GM21526 (cell line): Measurements from ENCODE around the gene SPRY1.

Experiments
- ATAC-seq: cut with Tn5 transposase; IDR thresholded peaks from one replicate; pipeline ENCODE4 v1.9.1; 2021; ENCODE audit warnings: moderate library complexity; ENCODE audit not compliant: unreplicated experiment, low FRiP score

The SPRY1 gene, protein sequence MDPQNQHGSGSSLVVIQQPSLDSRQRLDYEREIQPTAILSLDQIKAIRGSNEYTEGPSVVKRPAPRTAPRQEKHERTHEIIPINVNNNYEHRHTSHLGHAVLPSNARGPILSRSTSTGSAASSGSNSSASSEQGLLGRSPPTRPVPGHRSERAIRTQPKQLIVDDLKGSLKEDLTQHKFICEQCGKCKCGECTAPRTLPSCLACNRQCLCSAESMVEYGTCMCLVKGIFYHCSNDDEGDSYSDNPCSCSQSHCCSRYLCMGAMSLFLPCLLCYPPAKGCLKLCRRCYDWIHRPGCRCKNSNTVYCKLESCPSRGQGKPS

DNA sequence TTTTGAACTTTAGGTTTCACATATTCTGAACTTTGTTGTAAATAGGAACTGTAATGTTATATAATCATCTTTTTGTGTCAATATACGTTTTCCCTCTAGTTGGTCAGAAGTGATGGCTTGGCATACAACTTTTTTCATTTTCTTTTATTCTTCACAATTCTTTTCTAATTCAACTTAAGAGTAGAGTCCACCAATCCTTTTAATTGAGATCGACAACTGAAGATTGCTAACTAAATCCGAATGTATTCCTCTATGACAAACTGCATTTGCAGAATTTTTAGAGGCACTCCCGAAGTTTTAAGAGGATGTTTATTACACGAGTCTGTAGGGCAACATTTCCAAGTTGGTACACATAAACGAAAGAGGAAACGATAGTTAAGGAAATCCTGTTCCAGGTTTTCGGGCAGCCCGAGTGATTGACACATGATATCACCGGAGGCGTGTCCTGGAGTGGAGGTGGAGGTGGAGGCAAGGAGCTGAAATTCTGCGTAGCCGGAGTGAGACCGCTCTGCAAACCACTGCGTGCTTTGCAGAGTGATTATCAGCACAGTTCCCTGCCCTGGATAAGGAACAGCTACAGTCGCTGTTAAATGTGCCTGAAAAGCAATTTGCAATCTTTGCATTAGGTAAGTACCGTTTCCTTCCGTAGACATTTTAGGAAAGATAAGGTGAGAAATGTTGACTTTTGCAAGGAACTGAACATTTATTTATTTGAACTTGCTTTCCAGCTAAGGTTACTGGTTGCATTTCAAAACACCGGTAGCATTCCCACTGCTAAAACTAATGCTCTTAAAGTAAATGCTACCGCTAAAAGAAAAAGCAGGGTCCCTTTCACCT lies at the start of gene SPRY1:
Gene SPRY1, plus strand, starts transcription at position 489 of the 837 bp plus-strand sequence. CDS start 4,797 bp downstream, outside the sequence.
- ATAC-seq = peak; percentile 51

DNA sequence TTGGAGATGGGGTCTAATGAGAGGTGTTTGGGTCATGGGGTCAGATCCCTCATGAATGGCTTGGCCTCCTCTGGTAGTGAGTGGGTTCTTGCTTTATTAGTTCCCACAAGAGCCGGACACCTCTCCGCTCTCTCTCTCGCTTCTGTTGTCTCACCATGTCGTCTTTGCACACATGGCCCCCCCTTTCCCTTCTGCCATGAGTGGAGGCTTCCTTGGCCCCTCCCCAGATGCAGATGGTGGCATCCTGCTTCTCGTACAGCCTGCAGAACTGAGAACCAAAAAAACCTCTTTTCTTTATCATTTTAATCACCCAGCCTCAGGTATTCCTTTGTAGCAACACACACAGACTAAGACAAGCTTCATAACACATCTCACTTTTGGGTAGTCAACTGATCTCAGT lies 49.6 kb upstream of the SPRY1 start:
- ATAC-seq = no peak

DNA sequence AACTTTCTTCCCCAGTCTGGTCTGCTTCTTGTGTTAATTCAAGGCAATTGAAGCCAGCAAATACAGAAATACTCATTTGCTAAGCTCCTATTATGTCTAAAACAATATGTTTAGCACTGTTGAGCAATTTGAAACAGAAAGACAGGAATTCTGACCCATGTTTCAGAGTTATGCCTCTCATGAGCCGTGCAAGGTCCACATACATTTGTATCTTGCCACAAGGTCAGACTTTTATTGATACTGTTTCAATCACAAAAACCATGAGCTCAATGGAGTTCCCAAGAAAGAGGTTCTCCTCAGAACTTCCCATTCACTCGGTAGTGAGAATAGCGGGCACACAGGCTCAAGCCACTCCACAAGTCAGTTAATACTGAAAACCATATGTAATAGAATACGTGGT lies 47.6 kb upstream of the SPRY1 start:
- no peak for ATAC-seq

DNA sequence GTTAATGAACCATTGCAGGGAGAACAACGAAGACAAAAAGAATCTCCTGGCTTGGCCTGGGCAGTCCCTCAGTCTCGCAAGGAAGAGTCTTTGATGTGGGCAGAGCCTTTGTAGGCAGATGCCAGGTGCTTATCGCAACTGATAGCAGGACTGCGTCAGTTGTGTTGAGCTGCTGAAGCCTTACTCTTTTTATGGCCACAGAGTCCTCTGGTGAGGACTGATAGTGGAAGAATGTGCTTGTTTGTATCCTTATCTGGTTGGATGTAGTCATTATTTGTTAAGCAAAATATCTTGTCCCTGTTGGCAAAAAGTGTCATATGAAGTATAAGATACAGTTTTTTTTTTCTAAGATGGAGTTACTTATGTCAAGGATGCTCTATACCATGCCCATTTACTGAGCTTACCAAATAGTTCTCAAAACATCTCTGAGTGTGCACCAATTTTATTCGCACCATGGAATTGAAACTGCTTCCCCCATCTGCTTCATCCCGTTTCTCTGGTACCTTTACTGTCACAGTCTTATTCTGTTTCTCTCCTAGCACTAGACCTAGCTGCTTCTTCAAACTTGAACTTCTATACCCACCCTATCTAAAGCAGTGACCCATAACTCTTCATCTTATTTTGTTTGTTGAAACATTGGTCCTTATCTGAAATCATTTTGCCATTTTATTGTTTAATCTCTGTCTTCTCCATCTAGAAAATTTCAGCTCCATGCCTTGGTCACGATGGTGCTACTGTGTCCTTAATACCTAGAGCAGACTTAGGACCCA lies 47.0 kb upstream of the SPRY1 start:
- no peak for ATAC-seq

DNA sequence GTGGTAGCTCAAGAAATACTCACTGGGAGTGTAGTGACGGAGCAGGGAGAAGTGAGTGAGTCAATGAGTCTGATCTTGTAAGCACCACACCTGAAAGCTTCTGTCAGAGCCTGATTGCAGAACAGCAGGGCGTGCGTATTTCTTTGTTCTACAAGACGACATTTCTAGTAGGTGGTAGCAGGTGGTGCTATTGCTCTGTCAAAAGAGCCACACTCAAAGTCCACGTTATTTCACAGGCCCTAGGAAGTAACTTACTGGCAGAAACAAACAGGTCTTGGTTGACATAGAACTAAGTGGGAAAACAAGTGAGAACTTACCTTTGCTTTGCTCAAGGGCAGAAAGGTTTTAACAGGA lies 46.4 kb upstream of the SPRY1 start:
- ATAC-seq = no peak

DNA sequence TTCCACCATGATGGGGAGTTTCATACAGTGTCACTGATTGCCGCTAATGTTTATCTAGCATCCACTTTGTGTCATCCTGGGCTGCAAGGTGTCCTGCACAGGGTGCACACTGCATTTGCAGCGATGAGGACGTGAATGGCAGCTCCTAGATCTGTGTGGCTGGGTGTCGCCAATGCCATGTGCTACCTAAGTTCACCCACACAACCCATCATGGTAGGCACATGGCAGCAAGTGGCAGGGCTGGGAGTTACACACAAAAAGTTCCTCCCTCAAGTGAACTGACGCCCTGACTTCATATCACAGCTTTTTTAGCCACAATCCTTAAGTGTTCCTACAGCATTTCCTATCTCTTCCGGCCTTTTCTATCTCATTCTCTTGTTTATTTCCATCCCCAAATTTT lies 45.9 kb upstream of the SPRY1 start:
- no peak for ATAC-seq

DNA sequence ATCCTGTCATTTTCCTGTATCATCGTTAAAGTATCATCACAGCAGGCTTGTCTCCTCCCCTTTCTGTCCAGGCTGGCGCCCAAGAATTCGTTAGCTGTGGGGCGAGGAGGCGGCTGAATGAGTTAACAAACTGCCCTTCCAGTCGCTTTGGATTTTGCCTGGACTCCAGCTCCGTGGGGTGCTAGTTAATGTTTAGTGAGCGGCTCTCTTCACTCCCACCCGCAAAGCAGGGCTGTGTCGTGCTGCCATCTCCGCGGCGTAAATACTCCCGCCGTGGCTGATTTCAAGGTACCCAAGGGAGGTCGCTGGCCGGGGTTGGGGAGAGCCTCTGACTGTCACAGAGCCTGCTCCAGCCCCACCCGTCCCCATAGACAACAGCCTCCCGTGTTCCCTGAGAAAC lies 44.9 kb upstream of the SPRY1 start:
- no peak for ATAC-seq

DNA sequence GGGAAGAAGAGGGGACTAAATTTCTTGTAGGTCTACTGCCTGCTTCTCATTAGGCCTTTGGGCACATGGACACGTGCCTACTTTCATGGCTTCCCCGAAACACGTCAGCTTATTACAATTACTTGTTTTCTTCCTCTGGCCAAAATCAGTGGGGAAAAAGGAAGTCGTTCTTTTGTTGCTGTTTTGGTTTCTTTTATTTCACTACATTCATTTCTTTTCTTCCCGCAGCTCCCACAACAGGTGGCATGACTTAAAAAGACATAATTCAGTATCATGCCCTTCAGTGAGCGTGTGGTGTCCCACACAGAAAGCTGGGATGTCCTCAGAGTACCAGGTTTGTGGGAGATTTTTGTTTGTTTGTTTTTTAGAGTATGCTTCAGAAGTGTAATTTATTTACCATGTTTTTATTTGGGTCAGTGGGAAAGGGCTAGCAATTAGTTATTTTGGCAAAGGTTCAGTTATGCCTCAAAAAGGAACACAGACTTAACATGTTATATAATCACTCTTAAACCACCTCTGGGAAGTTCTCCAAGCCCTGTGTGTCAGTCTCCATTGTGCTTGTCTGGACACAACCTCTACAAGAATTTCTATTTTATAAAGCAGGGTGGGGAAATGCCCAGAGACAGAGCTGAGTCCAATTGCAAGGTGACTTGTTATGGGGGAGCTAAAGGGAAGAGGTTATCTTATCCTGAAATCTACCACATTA lies 44.2 kb upstream of the SPRY1 start:
- ATAC-seq = no peak

DNA sequence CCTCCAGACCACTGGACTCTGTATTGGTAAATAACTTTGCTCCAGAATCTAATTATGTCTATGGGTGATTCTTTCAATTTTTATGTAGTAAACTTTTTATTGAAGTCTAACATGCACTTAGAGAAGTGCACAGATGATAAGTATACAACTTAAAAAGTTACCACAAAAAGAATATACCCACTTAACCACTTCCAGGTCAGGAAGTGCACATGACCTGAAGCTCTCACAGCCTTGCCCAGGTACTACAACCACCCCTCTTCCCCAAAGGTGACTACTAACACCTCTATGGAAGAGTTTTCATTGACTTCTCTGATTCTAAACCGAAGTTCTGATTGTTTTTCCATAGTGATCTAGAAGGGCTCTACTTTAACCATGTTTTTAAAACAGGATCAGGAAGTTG lies 43.6 kb upstream of the SPRY1 start:
- ATAC-seq = no peak

DNA sequence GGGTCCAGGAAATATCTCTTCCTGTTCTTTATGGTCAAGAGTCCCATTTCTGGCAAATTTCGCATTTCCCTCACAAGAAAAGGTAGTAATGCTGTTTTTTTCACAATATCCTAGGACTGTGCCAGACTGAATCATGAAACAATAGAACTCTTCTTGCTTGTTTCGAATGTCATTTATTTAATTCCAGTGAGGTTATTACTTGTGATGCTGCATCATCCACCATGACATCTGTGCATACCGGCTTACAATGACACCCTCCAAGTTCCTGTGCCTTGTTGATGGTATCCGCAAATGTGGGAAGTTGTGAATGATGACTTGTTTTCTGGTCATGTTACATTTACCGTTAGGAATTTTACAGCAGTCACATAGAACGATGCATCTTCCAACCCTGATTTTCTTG lies 42.9 kb upstream of the SPRY1 start:
- ATAC-seq = no peak

DNA sequence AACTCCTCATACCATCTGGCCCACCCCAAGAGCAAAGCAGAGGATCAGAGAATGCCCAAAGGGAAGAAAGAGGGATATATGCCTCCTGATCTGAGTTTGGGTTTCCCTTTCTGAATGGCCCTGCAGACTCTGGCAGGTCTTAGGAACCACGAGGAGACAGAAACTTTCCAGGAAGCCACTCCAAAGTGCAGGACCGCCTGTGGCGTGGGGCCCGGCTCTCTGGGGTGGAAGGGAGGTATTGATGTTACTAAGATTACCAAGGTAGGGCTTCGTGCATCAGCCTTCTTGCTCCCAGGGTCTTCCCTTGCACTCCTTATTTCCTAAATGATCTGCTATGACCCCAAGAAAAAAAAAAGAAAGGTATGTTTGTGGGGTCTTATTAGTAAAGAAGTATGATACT lies 41.9 kb upstream of the SPRY1 start:
- ATAC-seq = no peak

DNA sequence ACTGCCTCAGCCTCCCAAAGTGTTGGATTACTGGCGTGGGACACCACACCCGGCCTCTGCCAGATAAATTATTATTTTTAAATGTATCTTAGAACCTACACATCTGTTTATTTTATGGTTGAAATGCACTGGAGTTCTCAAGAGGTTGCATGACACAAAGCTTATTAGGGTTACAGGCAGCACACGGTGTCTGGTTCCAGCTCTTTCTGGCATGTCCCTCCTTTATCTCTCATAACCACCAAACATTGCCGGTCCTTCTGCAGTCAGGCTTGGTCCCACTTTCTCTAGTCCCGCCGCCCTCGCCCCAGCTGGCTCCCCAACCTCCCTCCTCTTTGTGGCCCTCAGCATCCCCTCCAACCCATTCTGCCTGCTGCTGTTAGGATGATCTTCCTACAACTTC lies 39.7 kb upstream of the SPRY1 start:
- no peak for ATAC-seq

DNA sequence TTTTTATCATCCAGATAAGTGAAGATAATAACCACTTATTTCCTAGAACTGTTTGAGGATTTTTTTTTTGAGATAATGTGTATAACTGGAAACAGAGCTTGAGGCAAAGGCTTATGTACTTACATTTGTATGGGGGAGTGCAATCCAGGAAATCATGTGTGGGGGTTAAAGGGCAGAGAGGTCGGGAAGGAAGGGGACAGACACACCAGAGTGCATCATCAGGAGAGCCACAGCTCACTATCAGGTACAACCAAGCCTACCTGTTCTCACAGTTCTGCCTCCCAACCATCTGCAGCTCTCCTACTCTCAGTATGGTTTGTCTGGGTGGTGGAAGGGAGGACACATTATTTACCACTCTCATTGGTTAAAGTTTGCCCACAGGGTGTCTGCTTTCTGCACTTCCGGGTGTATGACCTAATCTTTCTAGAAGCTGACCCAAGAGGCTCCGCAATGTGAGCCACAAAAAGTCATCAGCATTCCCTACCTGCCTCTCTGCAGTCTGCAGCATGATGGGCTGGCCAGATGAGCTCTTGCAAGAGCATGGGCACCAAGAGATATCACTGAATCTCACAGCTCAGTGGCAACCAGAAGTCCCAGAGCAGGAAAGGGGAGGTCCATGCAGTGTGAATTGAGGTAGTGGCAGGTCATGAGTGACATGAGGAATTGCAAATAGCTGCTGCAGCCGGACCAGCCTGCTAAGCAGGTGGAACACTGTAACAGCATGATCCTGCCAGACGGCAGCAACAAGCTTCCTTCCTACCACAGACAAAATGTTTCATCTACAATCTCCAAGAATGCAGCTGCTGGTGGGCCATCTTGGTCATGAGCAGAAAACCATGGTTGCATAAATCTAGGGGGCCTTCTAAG lies 36.9 kb upstream of the SPRY1 start:
- no peak for ATAC-seq

DNA sequence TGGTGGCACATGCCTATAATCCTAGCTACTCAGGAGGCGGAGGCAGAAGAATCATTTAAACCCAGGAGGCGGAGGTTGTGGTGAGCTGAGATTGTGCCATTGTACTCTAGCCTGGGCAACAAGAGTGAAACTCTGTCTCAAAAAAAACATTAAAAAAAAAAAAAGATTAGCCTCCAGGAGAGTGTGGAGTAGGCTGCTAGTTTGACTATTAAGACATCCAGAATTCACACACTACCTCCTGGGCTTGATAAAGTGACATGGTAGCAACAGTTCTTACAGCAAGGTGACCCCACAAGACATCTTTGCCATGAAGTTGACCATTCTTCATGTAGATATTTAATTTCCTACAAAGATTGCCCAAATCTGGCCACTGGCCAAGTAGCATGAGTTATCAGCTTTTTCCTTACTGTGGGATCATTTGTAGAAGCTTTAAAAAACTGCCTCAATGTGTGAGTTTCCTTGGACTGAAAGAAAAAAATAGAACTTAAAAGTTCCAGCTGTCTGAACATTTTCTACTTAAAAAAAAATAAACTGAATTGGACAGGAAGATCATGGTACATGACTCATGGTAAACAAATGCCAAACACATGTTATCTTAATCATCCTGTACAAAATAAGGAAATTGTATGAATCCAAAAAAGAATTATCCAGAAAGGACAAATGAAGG lies 35.3 kb upstream of the SPRY1 start:
- no peak for ATAC-seq

DNA sequence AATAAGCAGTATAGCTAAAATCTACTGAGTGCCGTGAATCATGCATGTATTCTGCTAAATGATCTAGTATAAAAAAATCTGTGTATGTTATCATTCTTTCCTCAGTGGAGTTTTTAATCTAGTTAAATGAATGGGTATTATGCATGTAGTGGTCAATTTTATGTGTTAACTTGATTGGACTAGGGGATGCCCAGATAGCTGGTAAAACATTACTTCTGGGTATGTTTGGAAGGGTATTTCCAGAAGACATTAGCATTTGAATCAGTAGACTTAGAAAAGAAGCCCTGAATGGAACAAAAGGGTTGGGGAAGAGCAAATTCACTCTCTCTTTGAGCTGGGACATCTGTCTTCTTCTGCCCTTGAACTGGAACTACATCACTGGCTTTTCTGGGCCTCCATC lies 34.5 kb upstream of the SPRY1 start:
- ATAC-seq = no peak

DNA sequence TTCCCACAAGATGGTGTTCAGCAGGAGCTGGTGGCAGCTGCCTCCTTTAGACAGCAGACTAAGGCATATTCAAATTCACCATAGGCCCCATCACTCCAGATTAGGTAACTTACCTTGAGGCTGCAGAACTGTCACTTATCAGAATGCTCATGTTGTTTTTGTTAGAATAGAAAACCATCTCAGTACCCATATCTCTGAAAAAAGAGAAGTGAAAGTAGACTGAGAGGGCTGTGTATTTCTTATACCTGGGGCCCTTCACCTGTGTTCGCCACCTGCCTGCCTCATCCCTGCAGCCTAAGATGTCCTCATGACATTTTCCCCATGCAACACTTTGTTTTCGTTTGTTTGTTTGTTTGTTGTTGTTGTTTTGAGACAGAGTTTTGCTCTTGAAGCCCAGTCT lies 32.9 kb upstream of the SPRY1 start:
- ATAC-seq = peak; percentile 99

DNA sequence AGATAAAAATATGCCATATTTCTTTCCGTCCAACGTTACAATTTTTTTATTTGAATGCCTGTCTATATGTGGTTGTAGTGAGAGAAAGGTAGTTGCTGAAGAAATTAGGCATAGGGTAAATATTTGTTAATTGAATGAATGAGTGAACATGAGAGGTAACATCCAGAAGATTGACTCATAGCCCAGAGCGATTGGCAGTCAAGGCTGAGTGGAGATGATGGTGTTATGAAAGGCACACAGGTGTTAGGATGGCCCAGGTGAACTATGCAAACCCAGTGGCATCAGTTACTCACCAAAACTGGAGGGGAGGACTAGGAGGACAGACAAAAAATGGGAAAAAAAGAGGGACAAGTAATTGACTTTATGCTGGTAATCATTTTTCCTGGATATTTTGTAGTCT lies 31.7 kb upstream of the SPRY1 start:
- no peak for ATAC-seq

DNA sequence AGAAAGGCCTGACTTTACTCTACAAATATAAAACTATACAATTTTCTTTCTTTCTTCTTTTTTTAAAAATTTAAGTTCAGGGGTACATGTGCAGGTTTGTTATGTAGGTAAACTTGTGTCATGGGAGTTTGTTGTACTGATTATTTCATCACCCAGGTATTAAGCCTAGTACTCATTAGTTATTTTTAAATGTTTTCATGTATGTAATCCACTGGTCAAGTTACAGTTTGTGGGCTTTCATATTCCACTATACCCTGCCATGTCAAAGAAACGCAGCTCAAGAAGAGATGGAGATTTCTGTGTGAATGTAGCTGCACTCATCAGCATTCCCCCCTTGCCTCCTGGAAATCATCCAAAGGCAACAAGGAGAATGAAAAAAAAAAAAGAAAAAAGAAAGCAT lies 31.2 kb upstream of the SPRY1 start:
- no peak for ATAC-seq

DNA sequence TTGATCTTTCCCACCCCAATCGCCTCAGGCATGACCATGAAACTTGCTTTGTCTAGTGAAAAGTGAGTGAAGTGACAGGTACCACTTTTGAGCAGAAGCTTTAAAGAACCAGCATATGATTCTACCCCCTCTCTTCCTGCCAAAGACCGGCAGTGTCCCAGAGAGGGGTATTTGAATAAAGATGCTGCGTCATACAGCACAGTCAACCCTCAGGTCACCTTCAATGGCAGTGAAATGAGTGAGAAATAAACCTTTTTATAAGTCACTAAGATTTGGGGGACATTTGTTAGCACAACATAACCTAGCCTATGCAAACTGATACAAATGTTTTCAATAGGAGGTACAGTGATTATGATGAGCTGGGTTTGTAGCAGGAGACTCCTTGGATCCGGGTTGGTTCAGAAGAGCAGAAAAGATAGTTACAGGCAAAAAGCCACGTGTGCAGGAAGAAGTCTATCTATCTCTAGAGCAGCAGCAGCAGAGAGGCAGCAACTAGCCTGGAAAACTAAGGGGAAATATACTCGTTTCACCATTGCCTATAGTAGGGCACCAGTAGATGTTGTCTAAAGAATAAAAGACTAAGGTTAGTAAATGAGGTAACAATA lies 30.3 kb upstream of the SPRY1 start:
- ATAC-seq = no peak
